Measurements from ENCODE around the gene RAP1GAP2.

The RAP1GAP2 gene

GRCh38 chr17:3032258-3033247 lies 236.3 kb downstream of the RAP1GAP2 start:
- no peak overlapping the region for H3K4me3 ChIP-seq (ENCODE audit: low read depth, low read length)
- no peaks in the 10 kb centered on the region for H3K9me3 ChIP-seq (ENCODE audit: severe bottlenecking)
- H3K36me3 ChIP-seq, result peaks cover 28% of the 10 kb centered on the region
- H3K27ac ChIP-seq, result no peak overlapping the region
- DNase-seq, result no peak
- no peaks in the 10 kb centered on the region for H3K27me3 ChIP-seq (ENCODE audit: insufficient read depth, low read depth, severe bottlenecking)
- no peak for TF ChIP-seq CTCF (IDR thresholded peaks at IDR 0.05; ENCODE audit: low read depth, low read length)

- no peak for TF ChIP-seq CTCF (IDR thresholded peaks at IDR 0.05; ENCODE audit: low read depth, low read length)
- no peak overlapping the region for H3K4me3 ChIP-seq (ENCODE audit: low read depth, low read length)
Measured at GRCh38 chr17:3033248-3033640, 237.0 kb downstream of the RAP1GAP2 start.

GRCh38 chr17:3033741-3034577 lies 237.7 kb downstream of the RAP1GAP2 start:
- Histone ChIP-seq H3K27me3 (ENCODE audit: insufficient read depth, low read depth, severe bottlenecking) (no peaks in the 10 kb centered on the region), H3K36me3 (peaks cover 16% of the 10 kb centered on the region), H3K4me3 (ENCODE audit: low read depth, low read length) (no peak overlapping the region), H3K27ac (no peak overlapping the region), H3K9me3 (ENCODE audit: severe bottlenecking) (no peaks in the 10 kb centered on the region)
- no peak for DNase-seq
- TF ChIP-seq CTCF (IDR thresholded peaks at IDR 0.05; ENCODE audit: low read depth, low read length), result no peak

More at GRCh38 chr17:3033248-3033640, 237.0 kb downstream of the RAP1GAP2 start:
- H3K36me3 ChIP-seq, result peaks cover 23% of the 10 kb centered on the region
- H3K27ac ChIP-seq, result no peak overlapping the region
- H3K9me3 ChIP-seq (ENCODE audit: severe bottlenecking), result no peaks in the 10 kb centered on the region
- no peaks in the 10 kb centered on the region for H3K27me3 ChIP-seq (ENCODE audit: insufficient read depth, low read depth, severe bottlenecking)
- DNase-seq, result no peak

GRCh38 chr17:3034578-3034920 lies 238.3 kb downstream of the RAP1GAP2 start:
- no peak for DNase-seq
- Histone ChIP-seq H3K4me3 (ENCODE audit: low read depth, low read length) (no peak overlapping the region), H3K36me3 (peaks cover 10% of the 10 kb centered on the region), H3K9me3 (ENCODE audit: severe bottlenecking) (no peaks in the 10 kb centered on the region), H3K27me3 (ENCODE audit: insufficient read depth, low read depth, severe bottlenecking) (no peaks in the 10 kb centered on the region), H3K27ac (no peak overlapping the region)
- no peak for TF ChIP-seq CTCF (IDR thresholded peaks at IDR 0.05; ENCODE audit: low read depth, low read length)

GRCh38 chr17:3035256-3035967 lies 239.2 kb downstream of the RAP1GAP2 start:
- no peak for TF ChIP-seq CTCF (IDR thresholded peaks at IDR 0.05; ENCODE audit: low read depth, low read length)
- no peaks in the 10 kb centered on the region for H3K9me3 ChIP-seq (ENCODE audit: severe bottlenecking)
- DNase-seq, result no peak
- H3K27me3 ChIP-seq (ENCODE audit: insufficient read depth, low read depth, severe bottlenecking), result no peaks in the 10 kb centered on the region
- peaks cover 6% of the 10 kb centered on the region for H3K36me3 ChIP-seq
- H3K4me3 ChIP-seq (ENCODE audit: low read depth, low read length), result no peak overlapping the region
- H3K27ac ChIP-seq, result no peak overlapping the region
